Thyroid gland (tissue), 4 donors: Measurements from ENCODE around the gene YAE1.

Source experiments
- CTCF ChIP-seq, 6 experiments: fragments of 200-600 bp in 3 of 6; fragments of 450-650 bp in 3 of 6; sonication (generic) in 3 of 6; IDR thresholded peaks; one replicate each; pipeline ENCODE4 v1.5.1; 2016 to 2019; ENCODE audit warnings: antibody characterized with exemption in 6 of 6, mild to moderate bottlenecking in 2 of 6, inconsistent platforms in 1 of 6, moderate library complexity in 1 of 6
- POLR2A ChIP-seq, 2 donors: fragments of 450-650 bp; IDR thresholded peaks; one replicate each; pipeline ENCODE4 v1.6.1; 2017; ENCODE audit warnings: antibody characterized with exemption in 2 of 2, mild to moderate bottlenecking in 2 of 2, moderate library complexity in 1 of 2

GRCh38 chr7:39553436-39553835, 12.8 kb upstream of the YAE1 start:
- TF ChIP-seq CTCF (IDR thresholded peaks at IDR 0.05), result no peak
- no peak for TF ChIP-seq POLR2A (IDR thresholded peaks at IDR 0.05)
